GM21447 (cell line): Measurements from ENCODE around the gene THADA.

Source experiments
- ATAC-seq: cut with Tn5 transposase; IDR thresholded peaks from one replicate; pipeline ENCODE4 v1.9.1; 2021; ENCODE audit not compliant: unreplicated experiment

Gene THADA

DNA sequence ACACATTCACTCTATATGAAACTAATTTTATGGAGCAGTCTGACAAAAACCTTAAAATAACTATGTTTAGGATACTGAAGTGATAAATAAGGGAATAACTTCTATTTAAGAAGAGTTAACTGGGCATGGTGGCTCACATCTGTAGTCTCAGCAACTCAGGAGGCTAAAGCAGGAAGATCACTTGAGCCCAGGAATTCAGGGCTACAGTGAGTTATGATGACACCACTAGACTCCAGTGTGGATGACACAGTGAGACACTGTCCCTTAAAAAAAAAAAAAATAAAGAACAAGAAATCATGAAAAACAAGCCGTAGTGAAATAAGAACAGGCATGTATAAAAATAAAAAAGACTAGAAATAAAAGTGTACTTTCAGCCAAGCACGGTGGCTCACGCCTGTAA is 82.0 kb downstream of the THADA start:
- ATAC-seq, result no peak

DNA sequence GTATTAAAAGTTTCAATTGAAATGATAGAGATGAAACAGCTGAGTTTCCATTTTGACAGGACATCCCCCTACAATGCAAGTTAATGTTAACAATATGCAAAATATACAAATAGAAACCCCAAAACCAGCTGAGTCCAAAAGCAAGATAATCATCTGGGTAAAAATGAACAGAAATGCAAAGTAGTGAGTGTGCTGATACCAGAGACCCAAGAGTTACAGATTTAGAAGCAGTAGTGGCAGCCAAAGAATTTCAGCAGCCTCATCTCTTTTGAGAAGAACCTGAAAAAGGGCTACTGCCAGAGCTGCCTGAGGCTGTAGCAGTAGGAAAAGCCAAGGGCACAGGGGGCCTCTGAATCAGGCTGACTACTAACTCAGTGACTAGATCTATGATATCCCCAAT is 82.6 kb downstream of the THADA start:
- ATAC-seq, result peak; percentile 58

GRCh38 chr2:43511199-43511598 is 84.6 kb downstream of the THADA start:
- no peak for ATAC-seq

GRCh38 chr2:43509886-43510285 is 86.0 kb downstream of the THADA start:
- ATAC-seq, result no peak

DNA sequence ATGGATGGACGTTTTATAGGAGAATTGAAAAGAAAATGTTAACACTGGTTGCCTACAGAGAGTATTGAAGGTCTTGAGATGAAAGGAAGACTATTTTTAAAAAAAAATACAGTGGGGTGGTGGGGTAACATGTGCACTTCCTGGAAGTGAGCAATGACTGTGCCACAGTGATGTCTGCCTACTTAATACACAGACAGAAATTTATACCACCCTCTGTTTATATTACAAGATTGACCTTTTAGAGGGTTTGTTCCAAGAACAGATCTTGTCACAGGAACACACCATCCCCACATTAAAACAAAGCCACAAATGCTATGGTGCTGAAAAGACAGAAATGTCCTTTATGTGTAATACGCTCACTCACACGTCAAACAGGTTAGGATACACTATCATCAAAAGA is 87.6 kb downstream of the THADA start:
- no peak for ATAC-seq

DNA sequence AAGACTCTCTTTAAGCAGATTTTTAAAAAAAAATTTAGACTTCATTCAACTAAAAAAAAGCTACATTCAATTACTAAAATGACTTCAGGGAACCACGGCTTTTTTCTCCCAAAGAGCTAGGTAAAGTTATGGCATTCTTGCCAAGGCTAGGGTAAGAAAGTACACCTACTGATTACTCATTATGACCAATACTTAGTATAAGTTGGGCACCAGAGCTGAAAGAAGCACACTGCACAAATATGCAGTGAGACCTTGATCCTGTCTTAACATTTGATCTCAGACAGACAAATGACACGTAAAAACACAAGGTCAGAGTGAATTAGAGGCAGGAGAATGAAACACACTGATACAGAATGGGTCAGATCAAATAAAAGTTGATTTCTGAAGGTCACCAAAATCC is 88.7 kb downstream of the THADA start:
- no peak for ATAC-seq

- ATAC-seq, result no peak
Observed at GRCh38 chr2:43495727-43496126, 100.1 kb downstream of the THADA start.

DNA sequence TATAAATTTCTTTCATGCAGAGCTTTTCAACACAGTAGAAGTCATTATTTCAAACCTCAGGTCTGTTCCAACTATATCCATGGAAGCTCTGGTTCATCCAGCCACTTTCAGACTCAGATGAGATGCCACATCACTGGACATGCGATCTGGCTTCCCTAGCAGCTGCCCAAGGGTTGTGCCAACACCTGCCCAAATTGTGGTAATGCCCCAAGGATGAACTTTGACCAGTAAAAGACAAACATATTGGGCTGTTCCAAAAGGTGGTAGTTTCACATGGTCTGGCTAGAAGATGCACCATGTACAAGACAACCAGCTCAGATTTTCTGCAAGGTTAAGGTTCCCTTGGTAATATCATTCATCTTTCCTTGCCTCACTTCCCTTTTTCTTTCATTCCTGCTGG is 101.9 kb downstream of the THADA start:
- ATAC-seq, result no peak

GRCh38 chr2:43491065-43491639 is 104.7 kb downstream of the THADA start:
- no peak for ATAC-seq

DNA sequence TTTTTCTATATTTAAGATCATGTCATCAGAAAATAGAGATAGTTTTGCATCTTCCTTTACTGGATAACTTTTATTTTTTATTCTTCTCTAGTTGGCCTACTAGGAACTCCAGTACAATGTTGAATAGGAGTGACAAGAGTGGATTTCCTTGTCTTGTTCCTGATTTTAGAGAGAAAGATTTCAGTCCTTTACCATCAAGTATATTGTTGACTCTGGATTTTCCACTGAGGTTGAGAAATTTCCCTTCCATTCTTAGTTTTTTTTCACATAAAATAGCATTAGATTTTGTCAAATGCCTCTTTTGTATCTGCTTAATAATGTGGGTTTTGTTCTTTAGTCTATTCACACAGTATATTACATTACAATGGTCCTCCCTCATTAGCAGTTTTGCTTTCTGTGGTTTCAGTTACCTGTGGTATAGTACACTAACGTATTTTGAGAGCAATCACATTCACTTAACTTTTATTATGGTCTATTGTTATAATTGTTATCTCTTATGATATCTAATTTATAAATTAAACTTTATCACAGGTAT is 105.5 kb downstream of the THADA start:
- ATAC-seq, result no peak

- no peak for ATAC-seq
Observed at GRCh38 chr2:43488737-43489136, 107.1 kb downstream of the THADA start.

GRCh38 chr2:43486603-43487002 is 109.2 kb downstream of the THADA start:
- no peak for ATAC-seq

DNA sequence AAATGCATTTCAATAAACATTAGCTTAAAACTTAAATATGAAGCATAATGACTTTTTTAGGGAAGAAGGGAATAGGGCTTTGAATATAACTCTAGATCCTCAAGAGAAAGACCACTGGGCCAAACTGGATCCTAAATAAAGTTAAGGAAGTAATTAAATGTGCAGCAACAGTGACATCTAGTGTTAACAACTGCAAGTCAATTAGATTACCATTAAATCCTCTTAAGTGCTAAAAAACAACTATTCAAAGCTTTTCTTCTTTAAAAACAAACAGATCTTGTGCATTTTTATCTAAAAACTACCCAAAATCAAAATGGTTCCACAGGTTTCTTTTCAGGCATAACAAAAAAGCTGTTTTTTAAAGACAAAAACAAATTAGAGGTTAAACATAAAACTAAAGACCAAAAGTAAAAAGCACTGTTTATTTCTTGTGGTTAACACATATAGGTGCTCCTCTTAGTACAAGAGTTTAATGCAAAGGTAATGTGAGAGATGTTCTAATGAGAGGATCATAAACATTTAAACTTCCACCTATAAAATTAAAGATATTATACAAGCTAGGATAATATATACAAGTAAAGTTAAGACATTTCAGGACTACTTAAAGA is 111.4 kb downstream of the THADA start:
- no peak for ATAC-seq

GRCh38 chr2:43482961-43483360 is 112.9 kb downstream of the THADA start:
- ATAC-seq, result peak; percentile 64

DNA sequence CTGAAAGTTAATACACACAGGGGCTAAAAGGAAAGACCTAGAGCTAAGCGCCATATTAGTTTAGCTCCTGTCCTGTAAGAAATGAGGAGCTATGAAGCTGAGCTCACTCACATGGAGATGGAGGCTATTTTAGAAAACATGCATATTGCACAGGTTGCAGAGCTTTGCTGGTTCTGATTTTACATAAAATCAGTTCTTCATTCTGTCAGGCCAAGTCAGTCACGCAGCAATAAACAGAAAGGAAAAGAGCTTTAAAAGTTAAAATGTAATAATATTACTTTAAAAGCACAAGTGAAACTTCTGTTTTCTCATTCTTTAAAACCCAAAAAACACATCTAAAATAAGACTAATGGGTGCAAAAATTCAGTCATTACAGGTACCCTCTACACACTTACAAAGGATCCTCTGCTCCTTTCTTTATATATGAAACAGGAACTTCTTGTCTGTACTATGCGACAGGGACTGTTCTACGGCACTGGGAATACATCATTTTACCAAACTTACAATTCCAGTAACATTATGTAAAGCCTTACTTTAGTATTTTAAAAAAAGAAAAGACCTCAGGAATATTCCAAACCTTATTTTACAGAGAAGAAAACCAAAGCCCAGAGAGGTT is 113.8 kb downstream of the THADA start:
- no peak for ATAC-seq

GRCh38 chr2:43480874-43481273 is 115.0 kb downstream of the THADA start:
- no peak for ATAC-seq

DNA sequence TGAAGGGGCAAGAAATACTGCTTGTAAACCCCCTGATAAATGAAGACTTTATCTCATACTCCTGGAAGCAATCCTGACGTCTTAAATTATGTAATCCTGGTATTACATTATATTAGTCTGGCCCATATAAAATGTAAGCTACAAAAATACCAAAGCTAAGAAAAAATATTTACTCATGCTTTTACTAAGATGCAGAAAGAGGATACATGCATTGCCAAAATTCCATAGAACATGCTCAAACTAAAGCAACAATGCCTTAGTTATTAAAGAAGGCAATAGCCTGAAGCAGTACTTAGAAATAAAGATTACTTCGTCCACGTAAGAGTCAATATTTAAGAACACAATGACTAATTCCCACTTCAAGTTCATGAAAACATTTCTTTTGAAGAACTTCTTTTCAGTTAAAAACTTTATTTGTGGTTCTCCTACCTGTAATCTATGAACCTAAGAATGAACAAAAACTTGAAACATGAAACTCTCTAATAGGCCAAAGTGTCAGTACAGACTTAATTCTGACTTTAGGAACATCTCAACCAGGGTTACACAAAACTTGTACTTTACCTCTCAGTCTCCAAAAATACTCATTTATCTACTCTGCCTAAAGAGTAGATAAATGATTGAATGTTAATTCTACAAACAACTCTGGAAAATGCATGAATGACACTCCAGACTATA is 117.3 kb downstream of the THADA start:
- ATAC-seq, result no peak

GRCh38 chr2:43475922-43476321 is 119.9 kb downstream of the THADA start:
- no peak for ATAC-seq

GRCh38 chr2:43475137-43475846 is 120.5 kb downstream of the THADA start:
- no peak for ATAC-seq

- ATAC-seq, result no peak
Observed at GRCh38 chr2:43474273-43474672, 121.6 kb downstream of the THADA start.

DNA sequence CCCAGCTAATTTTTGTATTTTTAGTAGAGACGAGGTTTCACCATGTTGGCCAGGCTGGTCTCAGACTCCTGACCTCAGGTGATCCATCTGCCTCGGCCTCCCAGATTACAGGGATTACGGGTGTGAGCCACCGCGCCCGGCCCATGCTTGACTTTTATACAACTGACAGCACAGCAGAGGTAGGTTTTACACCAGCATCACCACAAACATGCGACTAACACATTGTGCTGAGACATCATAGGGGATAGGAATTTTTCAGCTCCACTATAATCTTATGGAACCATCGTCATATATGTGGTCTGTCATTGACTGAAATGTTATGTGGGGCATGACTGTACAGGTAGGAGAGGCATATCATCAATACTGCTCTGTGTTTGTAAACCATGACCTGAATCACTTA is 122.1 kb downstream of the THADA start:
- no peak for ATAC-seq
